Adrenal gland (tissue), 5 donors: ENCODE measurements around the gene CTAGE4.
"Not testable (repeated sequence)": the region's sequence is repeated elsewhere in the genome, so short reads cannot be mapped to it uniquely, and the experiment has no call there.

Experiments used
- POLR2A ChIP-seq, 2 donors: fragments of 450-650 bp; IDR thresholded peaks; one replicate each; pipeline ENCODE4 v1.6.1; 2017; ENCODE audit warnings: antibody characterized with exemption in 2 of 2, mild to moderate bottlenecking in 2 of 2, moderate library complexity in 1 of 2
- TF ChIP-seq, protein P1 (sequence below), 6 experiments: fragments of 450-650 bp in 4 of 6; fragments of 200-600 bp in 2 of 6; sonication (generic) in 1 of 6; IDR thresholded peaks; 1 replicate in 5 of 6; 2 replicates in 1 of 6; pipeline versions ENCODE4 v1.5.1 to v1.8.0; 2016 to 2021; ENCODE audit warnings: antibody characterized with exemption in 6 of 6, mild to moderate bottlenecking in 2 of 6, moderate library complexity in 1 of 6
- donor health status: DM: no; HTN: no; CAD: no.

DNA sequence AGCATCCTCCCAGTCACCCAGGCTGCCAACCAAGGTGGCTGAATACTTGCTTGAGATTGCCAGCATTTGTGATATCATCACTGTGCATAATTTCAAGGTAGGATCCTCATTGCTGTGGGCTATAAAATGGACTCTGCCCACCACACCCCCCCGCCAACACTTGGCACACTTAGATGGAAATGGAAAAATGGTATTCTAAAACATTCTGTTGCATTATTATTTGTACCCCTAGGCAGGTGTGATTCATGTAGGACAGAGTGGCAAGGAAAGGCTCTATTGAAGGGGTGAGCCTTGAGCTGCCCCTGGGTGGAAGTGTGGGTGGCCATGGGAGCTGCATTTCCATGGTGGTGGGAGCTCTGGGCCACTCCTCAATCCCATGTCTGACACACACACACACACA lies 35.3 kb downstream of the CTAGE4 start:
- TF ChIP-seq, protein P1, sequence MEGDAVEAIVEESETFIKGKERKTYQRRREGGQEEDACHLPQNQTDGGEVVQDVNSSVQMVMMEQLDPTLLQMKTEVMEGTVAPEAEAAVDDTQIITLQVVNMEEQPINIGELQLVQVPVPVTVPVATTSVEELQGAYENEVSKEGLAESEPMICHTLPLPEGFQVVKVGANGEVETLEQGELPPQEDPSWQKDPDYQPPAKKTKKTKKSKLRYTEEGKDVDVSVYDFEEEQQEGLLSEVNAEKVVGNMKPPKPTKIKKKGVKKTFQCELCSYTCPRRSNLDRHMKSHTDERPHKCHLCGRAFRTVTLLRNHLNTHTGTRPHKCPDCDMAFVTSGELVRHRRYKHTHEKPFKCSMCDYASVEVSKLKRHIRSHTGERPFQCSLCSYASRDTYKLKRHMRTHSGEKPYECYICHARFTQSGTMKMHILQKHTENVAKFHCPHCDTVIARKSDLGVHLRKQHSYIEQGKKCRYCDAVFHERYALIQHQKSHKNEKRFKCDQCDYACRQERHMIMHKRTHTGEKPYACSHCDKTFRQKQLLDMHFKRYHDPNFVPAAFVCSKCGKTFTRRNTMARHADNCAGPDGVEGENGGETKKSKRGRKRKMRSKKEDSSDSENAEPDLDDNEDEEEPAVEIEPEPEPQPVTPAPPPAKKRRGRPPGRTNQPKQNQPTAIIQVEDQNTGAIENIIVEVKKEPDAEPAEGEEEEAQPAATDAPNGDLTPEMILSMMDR (IDR thresholded peaks at IDR 0.05): not testable (repeated sequence)
- TF ChIP-seq POLR2A (IDR thresholded peaks at IDR 0.05): not testable (repeated sequence)
